Osteoblast (primary cell): ENCODE measurements around the gene IL10RA. TPM values are rescaled to one million over a fixed set of nuclear protein-coding genes. Genes with fewer than 3 reads are reported as not detected.

Source experiments
- DNase-seq: peaks from one replicate; pipeline ENCODE4 v3.0.0; 2011; ENCODE audit warnings: low spot score, mixed read lengths; ENCODE audit not compliant: insufficient read length; ENCODE audit errors: missing footprints
- H2AFZ ChIP-seq: 2 replicates; pipeline ENCODE4 v1.6.0; 2011; ENCODE audit warnings: mild to moderate bottlenecking, low read length
- H3K27ac ChIP-seq: 2 replicates; pipeline ENCODE4 v1.5.1; 2011; ENCODE audit warnings: mild to moderate bottlenecking, low read depth, low read length, moderate library complexity
- H3K27me3 ChIP-seq: 2 replicates; pipeline ENCODE4 v1.6.0; 2012; ENCODE audit warnings: mild to moderate bottlenecking, control low read depth, inconsistent platforms, low read length, moderate library complexity; ENCODE audit not compliant: insufficient read depth
- H3K36me3 ChIP-seq: 2 replicates; pipeline ENCODE4 v1.5.1; 2011; ENCODE audit warnings: mild to moderate bottlenecking, low read length, control low read depth, moderate library complexity; ENCODE audit not compliant: insufficient read depth
- H3K4me1 ChIP-seq: 2 replicates; pipeline ENCODE4 v1.5.1; 2011; ENCODE audit warnings: mild to moderate bottlenecking, low read length, control low read depth, moderate library complexity; ENCODE audit not compliant: insufficient read depth
- H3K4me2 ChIP-seq: 2 replicates; pipeline ENCODE4 v1.6.0; 2011; ENCODE audit warnings: mild to moderate bottlenecking, low read length; ENCODE audit not compliant: insufficient read depth
- H3K4me3 ChIP-seq: fragments of 200-600 bp; sonication (generic); 3 replicates; pipeline ENCODE4 v1.5.1; 2012; ENCODE audit warnings: mild to moderate bottlenecking, low read length, inconsistent platforms; ENCODE audit not compliant: insufficient read depth
- H3K79me2 ChIP-seq: 2 replicates; pipeline ENCODE4 v1.6.0; 2012; ENCODE audit warnings: mild to moderate bottlenecking, low read length, control low read depth, inconsistent platforms; ENCODE audit not compliant: insufficient read depth
- H3K9me3 ChIP-seq: 2 replicates; pipeline ENCODE4 v1.5.1; 2011; ENCODE audit warnings: low read depth, low read length, control low read depth
- H4K20me1 ChIP-seq: 2 replicates; pipeline ENCODE4 v1.6.0; 2012; ENCODE audit warnings: mild to moderate bottlenecking, low read length, control low read depth; ENCODE audit not compliant: insufficient read depth
- CTCF ChIP-seq: IDR thresholded peaks from 2 replicates; pipeline ENCODE4 v1.5.1; 2011; ENCODE audit warnings: mild to moderate bottlenecking, low read depth, low read length, moderate library complexity; ENCODE audit errors: extremely low read depth
- total RNA-seq: library from RNA; depleted of rRNA; stranded (reverse); fragments of >200 nt; gene quantifications from 2 replicates; pipeline ENCODE4 v1.2.3, GENCODE V29; 2012

Gene IL10RA
- total RNA-seq, 1 donor = 1.1 TPM

GRCh38 chr11:117995472-117995871 is 9.3 kb downstream of the IL10RA start:
- no peaks in the 10 kb centered on the region for H4K20me1 ChIP-seq
- no peak for DNase-seq
- TF ChIP-seq CTCF = no peak
- H3K4me3 ChIP-seq = no peak overlapping the region
- H3K36me3 ChIP-seq = no peaks in the 10 kb centered on the region
- no peak overlapping the region for H2AFZ ChIP-seq
- H3K4me1 ChIP-seq = no peaks in the 10 kb centered on the region
- H3K79me2 ChIP-seq = no peaks in the 10 kb centered on the region
- no peak overlapping the region for H3K27ac ChIP-seq
- no peaks in the 10 kb centered on the region for H3K9me3 ChIP-seq
- H3K27me3 ChIP-seq = no peaks in the 10 kb centered on the region
- no peak overlapping the region for H3K4me2 ChIP-seq

GRCh38 chr11:117996058-117996457 is 9.9 kb downstream of the IL10RA start:
- no peak overlapping the region for H2AFZ ChIP-seq
- H3K9me3 ChIP-seq = no peaks in the 10 kb centered on the region
- DNase-seq = no peak
- H3K79me2 ChIP-seq = no peaks in the 10 kb centered on the region
- no peaks in the 10 kb centered on the region for H3K4me1 ChIP-seq
- H3K27me3 ChIP-seq = no peaks in the 10 kb centered on the region
- no peak overlapping the region for H3K4me3 ChIP-seq
- H3K27ac ChIP-seq = no peak overlapping the region
- no peaks in the 10 kb centered on the region for H3K36me3 ChIP-seq
- no peaks in the 10 kb centered on the region for H4K20me1 ChIP-seq
- H3K4me2 ChIP-seq = no peak overlapping the region
- TF ChIP-seq CTCF = no peak

- Histone ChIP-seq H3K4me2 (no peak overlapping the region), H3K27ac (no peak overlapping the region), H2AFZ (no peak overlapping the region), H3K4me3 (no peak overlapping the region), H4K20me1 (no peaks in the 10 kb centered on the region), H3K9me3 (no peaks in the 10 kb centered on the region), H3K27me3 (no peaks in the 10 kb centered on the region), H3K79me2 (no peaks in the 10 kb centered on the region), H3K36me3 (no peaks in the 10 kb centered on the region), H3K4me1 (no peaks in the 10 kb centered on the region)
- no peak for DNase-seq
- TF ChIP-seq CTCF = no peak
These were observed 11.2 kb downstream of the IL10RA start for GRCh38 chr11:117997406-117997805.

GRCh38 chr11:117997823-117998579 is 11.8 kb downstream of the IL10RA start:
- no peak overlapping the region for H3K4me2 ChIP-seq
- H2AFZ ChIP-seq = no peak overlapping the region
- H3K27me3 ChIP-seq = no peaks in the 10 kb centered on the region
- no peaks in the 10 kb centered on the region for H3K79me2 ChIP-seq
- H3K27ac ChIP-seq = no peak overlapping the region
- no peak for TF ChIP-seq CTCF
- no peak overlapping the region for H3K4me3 ChIP-seq
- no peaks in the 10 kb centered on the region for H3K4me1 ChIP-seq
- no peaks in the 10 kb centered on the region for H3K36me3 ChIP-seq
- no peak for DNase-seq
- no peaks in the 10 kb centered on the region for H3K9me3 ChIP-seq
- no peaks in the 10 kb centered on the region for H4K20me1 ChIP-seq
